OCI-LY1 (cell line): ENCODE measurements around the gene SAP30L.

Experiments used
- EZH2 ChIP-seq: fragments of 200-600 bp; sonication (generic), shearing (Covaris generic); IDR thresholded peaks from 2 replicates; pipeline ENCODE4 v1.8.0; 2017; ENCODE audit warnings: borderline replicate concordance, mixed run types, mild to moderate bottlenecking, antibody characterized with exemption, low read length, moderate library complexity, mixed read lengths
- TF ChIP-seq, protein P1 (sequence below): fragments of 200-600 bp; sonication (generic), shearing (Covaris generic); IDR thresholded peaks from 2 replicates; pipeline ENCODE4 v1.5.1; 2017; ENCODE audit warnings: mild to moderate bottlenecking, antibody characterized with exemption, low read length, moderate library complexity, mixed read lengths

- TF ChIP-seq, protein P1, sequence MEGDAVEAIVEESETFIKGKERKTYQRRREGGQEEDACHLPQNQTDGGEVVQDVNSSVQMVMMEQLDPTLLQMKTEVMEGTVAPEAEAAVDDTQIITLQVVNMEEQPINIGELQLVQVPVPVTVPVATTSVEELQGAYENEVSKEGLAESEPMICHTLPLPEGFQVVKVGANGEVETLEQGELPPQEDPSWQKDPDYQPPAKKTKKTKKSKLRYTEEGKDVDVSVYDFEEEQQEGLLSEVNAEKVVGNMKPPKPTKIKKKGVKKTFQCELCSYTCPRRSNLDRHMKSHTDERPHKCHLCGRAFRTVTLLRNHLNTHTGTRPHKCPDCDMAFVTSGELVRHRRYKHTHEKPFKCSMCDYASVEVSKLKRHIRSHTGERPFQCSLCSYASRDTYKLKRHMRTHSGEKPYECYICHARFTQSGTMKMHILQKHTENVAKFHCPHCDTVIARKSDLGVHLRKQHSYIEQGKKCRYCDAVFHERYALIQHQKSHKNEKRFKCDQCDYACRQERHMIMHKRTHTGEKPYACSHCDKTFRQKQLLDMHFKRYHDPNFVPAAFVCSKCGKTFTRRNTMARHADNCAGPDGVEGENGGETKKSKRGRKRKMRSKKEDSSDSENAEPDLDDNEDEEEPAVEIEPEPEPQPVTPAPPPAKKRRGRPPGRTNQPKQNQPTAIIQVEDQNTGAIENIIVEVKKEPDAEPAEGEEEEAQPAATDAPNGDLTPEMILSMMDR = peak; percentile 72
- TF ChIP-seq EZH2 = no peak
Observed at GRCh38 chr5:154421868-154422267, 23.9 kb upstream of the SAP30L start.
